Measurements from ENCODE around the gene IFIT1B. TPM values are rescaled to one million over a fixed set of nuclear protein-coding genes. Genes with fewer than 3 reads are reported as not detected.
"Not testable (repeated sequence)": the region's sequence is repeated elsewhere in the genome, so short reads cannot be mapped to it uniquely, and the experiment has no call there.

The IFIT1B gene
- polyA plus RNA-seq, 1 donor (not counting 4 experiments of a cell fraction or from before 2014, with no cell fraction given), result not detected

DNA sequence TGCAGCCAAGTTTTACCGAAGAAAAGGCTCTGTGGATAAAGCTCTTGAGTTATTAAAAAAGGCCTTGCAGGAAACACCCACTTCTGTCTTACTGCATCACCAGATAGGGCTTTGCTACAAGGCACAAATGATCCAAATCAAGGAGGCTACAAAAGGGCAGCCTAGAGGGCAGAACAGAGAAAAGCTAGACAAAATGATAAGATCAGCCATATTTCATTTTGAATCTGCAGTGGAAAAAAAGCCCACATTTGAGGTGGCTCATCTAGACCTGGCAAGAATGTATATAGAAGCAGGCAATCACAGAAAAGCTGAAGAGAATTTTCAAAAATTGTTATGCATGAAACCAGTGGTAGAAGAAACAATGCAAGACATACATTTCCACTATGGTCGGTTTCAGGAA, 25.2 kb downstream of the IFIT1B start:
- Histone ChIP-seq H3K4me2 (ENCODE audit: control insufficient read depth, extremely low read depth, insufficient read depth, low read depth, low read length) (no peak overlapping the region), H3K9me3 (ENCODE audit: control insufficient read depth, low read depth, low read length) (no peaks in the 10 kb centered on the region), H3K36me3 (ENCODE audit: control insufficient read depth in 2 of 2, extremely low read depth in 1 of 2, insufficient read depth in 2 of 2, low read length in 2 of 2) (peaks cover 0 to 12% of the 10 kb centered on the region in 2 experiments), H3K9me1 (ENCODE audit: control insufficient read depth, extremely low read depth, insufficient read depth, low read length) (no peaks in the 10 kb centered on the region), H3K9ac (ENCODE audit: control insufficient read depth, extremely low read depth, insufficient read depth, low read length) (no peak overlapping the region), H3K79me2 (ENCODE audit: control insufficient read depth, insufficient read depth, low read length) (no peaks in the 10 kb centered on the region), H3K27ac (ENCODE audit: control insufficient read depth, insufficient read depth, low read length) (no peak overlapping the region), H3K4me3 (ENCODE audit: control insufficient read depth in 2 of 3, extremely low read depth in 1 of 3, insufficient read depth in 2 of 3, low read depth in 1 of 3, low read length in 3 of 3) (no peak overlapping the region), H3K4me1 (ENCODE audit: control insufficient read depth, extremely low read depth, insufficient read depth, low read length) (no peaks in the 10 kb centered on the region), H2AFZ (ENCODE audit: control insufficient read depth, low read length) (no peak overlapping the region), H3K27me3 (ENCODE audit: control insufficient read depth, extremely low read depth, insufficient read depth, low read length) (no peaks in the 10 kb centered on the region), H4K20me1 (ENCODE audit: control insufficient read depth, extremely low read depth, insufficient read depth, low read length) (no peaks in the 10 kb centered on the region)
- DNase-seq (ENCODE audit: low read depth, low spot score), result no peak
- no peak for TF ChIP-seq EZH2 (IDR thresholded peaks at IDR 0.05; ENCODE audit: low read length)
- TF ChIP-seq CTCF (optimal IDR thresholded peaks at IDR 0.05 in 1 of 3, IDR thresholded peaks at IDR 0.05 in 1 of 3, conservative IDR thresholded peaks at IDR 0.05 in 1 of 3; ENCODE audit: extremely low read depth in 1 of 3, insufficient read depth in 2 of 3, low read length in 3 of 3), result no peak
- FAIRE-seq, result no peak
- dilution Hi-C loops (cut with MboI; ENCODE audit: extremely low pct_ligation_motif_present, low sequenced_read_pairs), result no loop called here

DNA sequence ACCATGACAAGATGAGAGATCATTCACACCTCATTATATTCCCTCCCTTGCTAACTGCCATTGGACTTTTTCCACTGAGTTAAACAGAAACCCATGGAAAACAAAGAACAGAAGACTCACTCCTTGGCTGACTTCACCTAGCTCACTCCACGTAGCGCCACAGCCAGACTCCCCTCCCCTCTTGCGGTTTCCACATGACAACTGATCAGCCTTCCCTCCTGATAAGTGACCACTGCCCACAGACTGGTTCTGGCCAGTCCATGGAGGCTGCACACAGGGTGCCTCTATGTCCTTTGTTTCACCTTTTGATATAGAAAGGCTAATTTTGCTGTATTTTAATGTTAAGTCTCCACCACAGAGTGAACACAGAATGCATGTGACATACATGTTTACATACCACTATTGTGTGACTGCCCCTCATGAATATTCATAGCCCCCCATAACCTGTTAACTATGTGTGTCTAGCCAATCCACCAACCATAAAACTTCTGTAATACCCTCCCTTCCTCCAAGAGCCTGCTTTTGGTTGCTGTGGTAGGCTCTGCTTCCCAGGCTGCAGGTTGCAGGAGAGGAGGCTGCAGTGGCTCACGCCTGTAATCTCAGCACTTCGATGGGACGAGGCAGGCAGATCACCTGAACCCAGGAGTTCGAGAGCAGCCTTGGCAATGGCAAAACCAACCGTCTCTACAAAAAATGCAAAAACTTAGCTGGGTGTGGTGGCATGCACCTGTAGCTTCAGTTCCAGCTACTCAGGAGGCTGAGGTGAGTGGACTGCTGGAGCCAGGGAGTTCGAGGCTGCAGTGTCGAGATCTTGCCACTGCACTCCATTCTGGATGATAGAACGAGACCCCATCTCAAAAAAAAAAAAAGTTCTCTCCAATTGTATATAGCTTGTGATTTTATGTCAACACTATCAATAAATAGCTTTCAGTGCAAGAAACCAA, 26.5 kb downstream of the IFIT1B start:
- Histone ChIP-seq H3K27me3 (ENCODE audit: control insufficient read depth, extremely low read depth, insufficient read depth, low read length) (no peaks in the 10 kb centered on the region), H3K4me1 (ENCODE audit: control insufficient read depth, extremely low read depth, insufficient read depth, low read length) (no peaks in the 10 kb centered on the region), H3K9ac (ENCODE audit: control insufficient read depth, extremely low read depth, insufficient read depth, low read length) (no peak overlapping the region), H2AFZ (ENCODE audit: control insufficient read depth, low read length) (no peak overlapping the region), H4K20me1 (ENCODE audit: control insufficient read depth, extremely low read depth, insufficient read depth, low read length) (no peaks in the 10 kb centered on the region), H3K79me2 (ENCODE audit: control insufficient read depth, insufficient read depth, low read length) (no peaks in the 10 kb centered on the region), H3K9me1 (ENCODE audit: control insufficient read depth, extremely low read depth, insufficient read depth, low read length) (no peaks in the 10 kb centered on the region), H3K36me3 (ENCODE audit: control insufficient read depth in 2 of 2, extremely low read depth in 1 of 2, insufficient read depth in 2 of 2, low read length in 2 of 2) (peaks cover 0 to 12% of the 10 kb centered on the region in 2 experiments), H3K4me2 (ENCODE audit: control insufficient read depth, extremely low read depth, insufficient read depth, low read depth, low read length) (no peak overlapping the region), H3K27ac (ENCODE audit: control insufficient read depth, insufficient read depth, low read length) (no peak overlapping the region), H3K4me3 (ENCODE audit: control insufficient read depth in 2 of 3, extremely low read depth in 1 of 3, insufficient read depth in 2 of 3, low read depth in 1 of 3, low read length in 3 of 3) (no peak overlapping the region), H3K9me3 (ENCODE audit: control insufficient read depth, low read depth, low read length) (no peaks in the 10 kb centered on the region)
- dilution Hi-C loops (cut with MboI; ENCODE audit: extremely low pct_ligation_motif_present, low sequenced_read_pairs), result no loop called here
- TF ChIP-seq EZH2 (IDR thresholded peaks at IDR 0.05; ENCODE audit: low read length) (no peak), CTCF (optimal IDR thresholded peaks at IDR 0.05 in 1 of 3, IDR thresholded peaks at IDR 0.05 in 1 of 3, conservative IDR thresholded peaks at IDR 0.05 in 1 of 3; ENCODE audit: extremely low read depth in 1 of 3, insufficient read depth in 2 of 3, low read length in 3 of 3) (no peak)
- DNase-seq (ENCODE audit: low read depth, low spot score), result no peak
- no peak for FAIRE-seq

GRCh38 chr10:89406178-89406577, 28.3 kb downstream of the IFIT1B start:
- not testable (repeated sequence) for H3K4me2 ChIP-seq (ENCODE audit: control insufficient read depth, extremely low read depth, insufficient read depth, low read depth, low read length); FAIRE-seq; H3K9me3 ChIP-seq (ENCODE audit: control insufficient read depth, low read depth, low read length)

More at GRCh38 chr10:89406178-89406577, 28.3 kb downstream of the IFIT1B start:
- H4K20me1 ChIP-seq (ENCODE audit: control insufficient read depth, extremely low read depth, insufficient read depth, low read length); H3K9me1 ChIP-seq (ENCODE audit: control insufficient read depth, extremely low read depth, insufficient read depth, low read length); H3K27ac ChIP-seq (ENCODE audit: control insufficient read depth, insufficient read depth, low read length); dilution Hi-C loops (cut with MboI; ENCODE audit: extremely low pct_ligation_motif_present, low sequenced_read_pairs); H3K4me3 ChIP-seq (ENCODE audit: control insufficient read depth in 2 of 3, extremely low read depth in 1 of 3, insufficient read depth in 2 of 3, low read depth in 1 of 3, low read length in 3 of 3); DNase-seq (ENCODE audit: low read depth, low spot score); H3K4me1 ChIP-seq (ENCODE audit: control insufficient read depth, extremely low read depth, insufficient read depth, low read length); H2AFZ ChIP-seq (ENCODE audit: control insufficient read depth, low read length); H3K27me3 ChIP-seq (ENCODE audit: control insufficient read depth, extremely low read depth, insufficient read depth, low read length); H3K79me2 ChIP-seq (ENCODE audit: control insufficient read depth, insufficient read depth, low read length); H3K9ac ChIP-seq (ENCODE audit: control insufficient read depth, extremely low read depth, insufficient read depth, low read length): not testable (repeated sequence)
- H3K36me3 ChIP-seq (ENCODE audit: control insufficient read depth in 2 of 2, extremely low read depth in 1 of 2, insufficient read depth in 2 of 2, low read length in 2 of 2), result peaks cover 0 to 12% of the 10 kb centered on the region in 2 experiments
